ENCODE results near the gene SIRPB2.

GRCh38 chr20:1507276-1507675 is 16.1 kb upstream of the SIRPB2 start:
- no peak for TF ChIP-seq POLR2AphosphoS5 (IDR thresholded peaks at IDR 0.05; ENCODE audit: borderline replicate concordance, low read depth, low read length)
- no peak for TF ChIP-seq EZH2 (IDR thresholded peaks at IDR 0.05)
- no peak for TF ChIP-seq FOXP2 (optimal IDR thresholded peaks at IDR 0.05; ENCODE audit: control extremely low read depth, extremely low read length, insufficient read depth)
